Putamen (tissue), 1 donor: ENCODE data around the gene CCDC7.
"Not testable (repeated sequence)": the region's sequence is repeated elsewhere in the genome, so short reads cannot be mapped to it uniquely, and the experiment has no call there.

Source experiments
- DNase-seq: peaks from one replicate; pipeline ENCODE4 v3.0.0-alpha.2; 2016; ENCODE audit warnings: low spot score

CCDC7 gene

GRCh38 chr10:32577448-32577847 is 131.5 kb downstream of the CCDC7 start:
- DNase-seq, result no peak

- no peak for DNase-seq
These were observed 137.0 kb downstream of the CCDC7 start for GRCh38 chr10:32582946-32583345.

- DNase-seq, result not testable (repeated sequence)
These were observed 152.1 kb downstream of the CCDC7 start for GRCh38 chr10:32598022-32598421.

GRCh38 chr10:32600317-32600716 is 154.4 kb downstream of the CCDC7 start:
- DNase-seq, result no peak

- not testable (repeated sequence) for DNase-seq
These were observed 155.6 kb downstream of the CCDC7 start for GRCh38 chr10:32601562-32601961.

GRCh38 chr10:32605787-32606186 is 159.8 kb downstream of the CCDC7 start:
- no peak for DNase-seq

GRCh38 chr10:32610543-32610942 is 164.6 kb downstream of the CCDC7 start:
- DNase-seq, result not testable (repeated sequence)

- DNase-seq, result no peak
These were observed 170.5 kb downstream of the CCDC7 start for GRCh38 chr10:32616438-32616837.

- no peak for DNase-seq
These were observed 172.5 kb downstream of the CCDC7 start for GRCh38 chr10:32618482-32618881.

GRCh38 chr10:32621969-32622368 is 176.0 kb downstream of the CCDC7 start:
- DNase-seq, result no peak

GRCh38 chr10:32622409-32622808 is 176.5 kb downstream of the CCDC7 start:
- DNase-seq, result no peak

GRCh38 chr10:32627183-32627582 is 181.2 kb downstream of the CCDC7 start:
- DNase-seq, result no peak

GRCh38 chr10:32629910-32630309 is 184.0 kb downstream of the CCDC7 start:
- DNase-seq, result no peak

- DNase-seq, result no peak
These were observed 200.6 kb downstream of the CCDC7 start for GRCh38 chr10:32646535-32646934.

- no peak for DNase-seq
These were observed 204.3 kb downstream of the CCDC7 start for GRCh38 chr10:32650246-32650655.

GRCh38 chr10:32657430-32657829 is 211.5 kb downstream of the CCDC7 start:
- DNase-seq, result not testable (repeated sequence)

GRCh38 chr10:32661346-32661745 is 215.4 kb downstream of the CCDC7 start:
- no peak for DNase-seq

GRCh38 chr10:32680803-32681557 is 235.0 kb downstream of the CCDC7 start:
- no peak for DNase-seq

- DNase-seq, result no peak
These were observed 238.4 kb downstream of the CCDC7 start for GRCh38 chr10:32684291-32684690.

GRCh38 chr10:32687116-32687515 is 241.2 kb downstream of the CCDC7 start:
- no peak for DNase-seq

GRCh38 chr10:32687546-32687945 is 241.6 kb downstream of the CCDC7 start:
- DNase-seq, result no peak

- peak; percentile 41 for DNase-seq
These were observed 246.2 kb downstream of the CCDC7 start for GRCh38 chr10:32692174-32692573.

GRCh38 chr10:32693441-32693979 is 247.6 kb downstream of the CCDC7 start:
- no peak for DNase-seq

GRCh38 chr10:32699683-32700082 is 253.7 kb downstream of the CCDC7 start:
- not testable (repeated sequence) for DNase-seq
